Measurements from ENCODE around the gene GLIS1.

GLIS1 gene

GRCh38 chr1:53482441-53483153, 256.4 kb downstream of the GLIS1 start:
- H3K4me2 ChIP-seq (ENCODE audit: insufficient read depth, low read length), result no peak overlapping the region
- no peaks in the 10 kb centered on the region for H3K36me3 ChIP-seq (ENCODE audit: insufficient read depth, low read length)
- H3K4me3 ChIP-seq (ENCODE audit: low read depth in 1 of 2, low read length in 2 of 2), result no peak overlapping the region
- no peak for TF ChIP-seq CTCF (IDR thresholded peaks at IDR 0.05; ENCODE audit: borderline replicate concordance, extremely low read depth, low read length, poor library complexity, severe bottlenecking)
- no peak for TF ChIP-seq EZH2 (IDR thresholded peaks at IDR 0.05; ENCODE audit: borderline replicate concordance, low read depth, low read length, severe bottlenecking)
- ATAC-seq (ENCODE audit: insufficient read depth, low read depth) (no peak), DNase-seq (no peak)
- H3K9ac ChIP-seq (ENCODE audit: low read depth, low read length), result no peak overlapping the region
- no peaks in the 10 kb centered on the region for H3K4me1 ChIP-seq (ENCODE audit: insufficient read depth, low read length)
- H3K27me3 ChIP-seq (ENCODE audit: insufficient read depth, low read length, poor library complexity), result peaks cover 8% of the 10 kb centered on the region
- no peaks in the 10 kb centered on the region for H3K79me2 ChIP-seq (ENCODE audit: insufficient read depth, low read length)
- H4K20me1 ChIP-seq (ENCODE audit: insufficient read depth, low read length), result no peaks in the 10 kb centered on the region; the same call in 1 of the 2 replicates
- no peaks in the 10 kb centered on the region for H3K9me3 ChIP-seq (ENCODE audit: insufficient read depth, low read length, severe bottlenecking)
- no peak overlapping the region for H2AFZ ChIP-seq (ENCODE audit: low read depth, low read length)
- no peak overlapping the region for H3K27ac ChIP-seq (ENCODE audit: low read length)

GRCh38 chr1:53481456-53481855, 257.5 kb downstream of the GLIS1 start:
- no peak overlapping the region for H3K4me2 ChIP-seq (ENCODE audit: insufficient read depth, low read length)
- H3K27ac ChIP-seq (ENCODE audit: low read length), result no peak overlapping the region
- no peaks in the 10 kb centered on the region for H3K79me2 ChIP-seq (ENCODE audit: insufficient read depth, low read length)
- no peaks in the 10 kb centered on the region for H3K4me1 ChIP-seq (ENCODE audit: insufficient read depth, low read length)
- no peaks in the 10 kb centered on the region; the same call in 1 of the 2 replicates for H4K20me1 ChIP-seq (ENCODE audit: insufficient read depth, low read length)
- H3K36me3 ChIP-seq (ENCODE audit: insufficient read depth, low read length), result no peaks in the 10 kb centered on the region
- no peak overlapping the region for H3K9ac ChIP-seq (ENCODE audit: low read depth, low read length)
- peaks cover 13% of the 10 kb centered on the region for H3K27me3 ChIP-seq (ENCODE audit: insufficient read depth, low read length, poor library complexity)
- ATAC-seq (ENCODE audit: insufficient read depth, low read depth) (no peak), DNase-seq (no peak)
- H3K9me3 ChIP-seq (ENCODE audit: insufficient read depth, low read length, severe bottlenecking), result no peaks in the 10 kb centered on the region
- H3K4me3 ChIP-seq (ENCODE audit: low read depth in 1 of 2, low read length in 2 of 2), result no peak overlapping the region
- TF ChIP-seq CTCF (IDR thresholded peaks at IDR 0.05; ENCODE audit: borderline replicate concordance, extremely low read depth, low read length, poor library complexity, severe bottlenecking) (no peak), EZH2 (IDR thresholded peaks at IDR 0.05; ENCODE audit: borderline replicate concordance, low read depth, low read length, severe bottlenecking) (no peak)
- H2AFZ ChIP-seq (ENCODE audit: low read depth, low read length), result no peak overlapping the region

DNA sequence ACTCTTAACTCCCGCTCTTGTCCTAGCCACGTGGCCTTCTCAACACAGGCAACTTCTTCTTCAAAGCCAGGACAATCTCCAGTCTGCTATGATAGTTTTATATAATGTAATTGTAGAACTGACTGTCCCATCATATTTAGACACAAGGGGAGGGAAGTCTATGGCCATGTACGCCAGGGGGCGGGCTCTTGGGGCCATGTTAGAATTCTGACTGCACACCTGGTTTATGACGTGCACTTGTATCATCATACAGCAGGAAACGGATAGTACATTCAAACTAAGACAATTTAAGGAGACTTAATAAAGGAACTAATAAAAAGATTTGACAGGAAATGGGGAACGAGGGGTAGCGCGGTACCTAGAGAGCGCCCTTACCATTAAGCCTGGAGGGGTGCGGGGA, 258.3 kb downstream of the GLIS1 start:
- ATAC-seq (ENCODE audit: insufficient read depth, low read depth) (no peak), DNase-seq (no peak)
- no peak for TF ChIP-seq EZH2 (IDR thresholded peaks at IDR 0.05; ENCODE audit: borderline replicate concordance, low read depth, low read length, severe bottlenecking)
- no peak for TF ChIP-seq CTCF (IDR thresholded peaks at IDR 0.05; ENCODE audit: borderline replicate concordance, extremely low read depth, low read length, poor library complexity, severe bottlenecking)
- no peak overlapping the region for H2AFZ ChIP-seq (ENCODE audit: low read depth, low read length)
- no peaks in the 10 kb centered on the region for H3K79me2 ChIP-seq (ENCODE audit: insufficient read depth, low read length)
- no peak overlapping the region for H3K4me3 ChIP-seq (ENCODE audit: low read depth in 1 of 2, low read length in 2 of 2)
- no peaks in the 10 kb centered on the region for H3K36me3 ChIP-seq (ENCODE audit: insufficient read depth, low read length)
- H3K4me2 ChIP-seq (ENCODE audit: insufficient read depth, low read length), result no peak overlapping the region
- H3K27me3 ChIP-seq (ENCODE audit: insufficient read depth, low read length, poor library complexity), result peaks cover 15% of the 10 kb centered on the region
- H4K20me1 ChIP-seq (ENCODE audit: insufficient read depth, low read length), result no peaks in the 10 kb centered on the region; the same call in 1 of the 2 replicates
- no peaks in the 10 kb centered on the region for H3K4me1 ChIP-seq (ENCODE audit: insufficient read depth, low read length)
- H3K9me3 ChIP-seq (ENCODE audit: insufficient read depth, low read length, severe bottlenecking), result no peaks in the 10 kb centered on the region
- H3K27ac ChIP-seq (ENCODE audit: low read length), result no peak overlapping the region
- H3K9ac ChIP-seq (ENCODE audit: low read depth, low read length), result no peak overlapping the region

All from DND-41 (cell line).